Spinal cord (tissue), 10 donors: ENCODE results near the gene P2RY14. TPM values are rescaled to one million over a fixed set of nuclear protein-coding genes. Genes with fewer than 3 reads are reported as not detected.

Experiments used
- DNase-seq, 6 donors: peaks; one replicate each; pipeline versions ENCODE4 v3.0.0 to v3.0.0-alpha.2; 2013 to 2015; ENCODE audit warnings: low spot score in 6 of 6, low read depth in 4 of 6
- H3K27ac ChIP-seq: one replicate; pipeline ENCODE4 v1.5.1; 2013; ENCODE audit warnings: low read depth, low read length, control low read depth
- H3K27me3 ChIP-seq: one replicate; pipeline ENCODE4 v1.6.1; 2013; ENCODE audit warnings: low read length; ENCODE audit not compliant: control insufficient read depth, insufficient read depth
- H3K36me3 ChIP-seq: one replicate; pipeline ENCODE4 v1.6.1; 2013; ENCODE audit warnings: low read length; ENCODE audit not compliant: control insufficient read depth, insufficient read depth
- H3K4me1 ChIP-seq: one replicate; pipeline ENCODE4 v1.6.1; 2013; ENCODE audit warnings: low read length; ENCODE audit not compliant: control insufficient read depth, insufficient read depth
- H3K4me3 ChIP-seq: one replicate; pipeline ENCODE4 v1.5.1; 2013; ENCODE audit warnings: low read depth, low read length, control low read depth
- H3K9me3 ChIP-seq: one replicate; pipeline ENCODE4 v1.6.1; 2013; ENCODE audit warnings: low read length; ENCODE audit not compliant: control insufficient read depth, insufficient read depth
- WGBS: methylation state at CpG from one replicate; pipeline ENCODE4 v1.1.5; 2013; ENCODE audit warnings: missing lambda C conversion rate; ENCODE audit not compliant: insufficient coverage; 5-methylcytosine and 5-hydroxymethylcytosine counted together
- polyA plus RNA-seq, 2 donors: library from polyadenylated mRNA; unstranded; fragments of 120-200 nt; gene quantifications; one replicate each; pipeline ENCODE4 v1.2.1, GENCODE V29; 2013; ENCODE audit not compliant: insufficient read length in 2 of 2
- small RNA-seq: library from RNA; depleted of rRNA; stranded (forward); fragments of <200 nt; gene quantifications from one replicate; pipeline ENCODE3, GENCODE V24; 2014; ENCODE audit warnings: low replicate concordance
- total RNA-seq, 2 donors: library from RNA; depleted of rRNA in 1 of 2; stranded (reverse); fragments of 120-200 nt in 1 of 2; fragments of >200 nt in 1 of 2; gene quantifications; one replicate each; pipeline versions ENCODE4 v1.2.3 to v1.2.4, GENCODE V29; 2013 to 2014
- donor health status: healthy.

P2RY14 gene
- total and polyA plus RNA-seq, 4 donors, result 1.3 to 8.9 (median 4.8) TPM

DNA sequence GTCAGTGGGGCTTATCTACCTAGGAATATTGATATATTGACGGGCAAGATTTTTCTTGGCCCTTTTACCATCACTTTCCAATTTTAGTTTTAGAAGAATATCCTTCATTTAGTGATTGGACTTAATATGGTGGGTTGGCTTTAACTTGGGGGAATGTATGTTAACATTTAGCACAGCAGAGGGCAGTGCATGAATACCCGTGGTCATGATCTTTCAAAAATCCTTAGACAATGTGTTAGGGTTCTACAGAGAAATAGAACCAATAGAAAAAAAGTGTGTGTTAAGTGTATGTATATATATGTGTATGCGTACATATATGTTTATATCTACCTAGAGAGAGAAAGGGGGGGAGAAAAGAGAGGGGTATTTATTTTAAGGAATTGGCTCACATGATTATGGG, 112.2 kb downstream of the P2RY14 start:
- WGBS, result 100% methylated on average over 2 of the region's 3 CpGs
- Histone ChIP-seq H3K9me3 (no peaks in the 10 kb centered on the region), H3K4me3 (no peak overlapping the region), H3K27me3 (no peaks in the 10 kb centered on the region), H3K4me1 (no peaks in the 10 kb centered on the region), H3K27ac (no peak overlapping the region), H3K36me3 (peaks cover 6% of the 10 kb centered on the region)
- DNase-seq, result no peak

DNA sequence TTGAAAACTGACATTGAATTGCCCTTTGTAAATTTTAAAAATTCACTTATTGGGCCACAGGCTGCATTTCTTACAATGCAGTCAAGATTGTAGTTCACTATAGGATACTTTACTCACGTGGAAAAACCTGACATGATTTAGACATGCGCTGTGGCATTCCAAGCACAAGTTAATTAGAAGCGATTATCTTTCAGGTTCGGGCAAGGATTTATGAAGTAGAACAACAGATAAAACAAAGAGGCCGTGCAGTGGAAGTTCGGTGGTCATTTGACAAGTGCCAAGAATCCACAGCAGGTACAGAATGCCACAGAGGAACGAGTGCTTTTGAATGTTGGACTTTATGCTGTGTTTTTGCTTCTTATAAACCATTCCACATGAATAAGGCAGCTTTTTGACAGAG, 113.1 kb downstream of the P2RY14 start:
- Histone ChIP-seq H3K27me3 (no peaks in the 10 kb centered on the region), H3K4me3 (no peak overlapping the region), H3K4me1 (no peaks in the 10 kb centered on the region), H3K9me3 (no peaks in the 10 kb centered on the region), H3K27ac (no peak overlapping the region), H3K36me3 (peaks cover 9% of the 10 kb centered on the region)
- WGBS, result 52% methylated on average over 4 of the region's 7 CpGs
- peak in 1 of 6 donors; percentile 18 for DNase-seq

Small RNA genes lying within 50 kb of the gene (small RNA-seq; reads per million reads assigned to genes)
- 0.16 reads per million for gene RNA5SP145

Other genes with a start within 250 kb of the P2RY14 start
- gene MED12L, start 192.9 kb downstream of the P2RY14 start, total RNA-seq, result 10 to 100 TPM; 11.9 to 12.5 TPM
- gene MED12L, start 192.9 kb downstream of the P2RY14 start, polyA plus RNA-seq, result 10 to 100 TPM; 12.7 to 23.8 TPM
- gene GPR171, start 75.3 kb downstream of the P2RY14 start, total RNA-seq, result under 1 TPM; 0.11 to 0.79 TPM
- not detected for gene GPR171, start 75.3 kb downstream of the P2RY14 start, polyA plus RNA-seq
- not detected for gene GPR87, start 38.3 kb upstream of the P2RY14 start, total RNA-seq
- gene GPR87, start 38.3 kb upstream of the P2RY14 start, polyA plus RNA-seq, result under 1 TPM in 1 of 2 donors, not detected in 1; 0.12 TPM
- gene P2RY13, start 51.0 kb upstream of the P2RY14 start, total RNA-seq, result 10 to 100 TPM in 1 of 2 donors, 1 to 10 TPM in 1; 5.8 to 15.3 TPM
- gene P2RY13, start 51.0 kb upstream of the P2RY14 start, polyA plus RNA-seq, result 10 to 100 TPM in 1 of 2 donors, 1 to 10 TPM in 1; 7.5 to 10.6 TPM
- 100 to 1,000 TPM in 1 of 2 donors, 10 to 100 TPM in 1; 64.9 to 167 TPM for gene P2RY12, start 106.2 kb upstream of the P2RY14 start, total RNA-seq
- 100 to 1,000 TPM in 1 of 2 donors, 10 to 100 TPM in 1; 62.7 to 110 TPM for gene P2RY12, start 106.2 kb upstream of the P2RY14 start, polyA plus RNA-seq
- gene IGSF10, start 182.5 kb upstream of the P2RY14 start, total RNA-seq, result 10 to 100 TPM in 1 of 2 donors, 1 to 10 TPM in 1; 9.7 to 13.1 TPM
- 1 to 10 TPM; 3.7 to 6.0 TPM for gene IGSF10, start 182.5 kb upstream of the P2RY14 start, polyA plus RNA-seq